Activated CD8-positive, alpha-beta memory T cell treated with anti-CD3 and anti-CD28 coated beads, Interleukin-2, amount 50 U/mL, for 1 hour (primary cell): Measurements from ENCODE around the gene SRGAP1.

Source experiments
- DNase-seq: peaks from one replicate; pipeline ENCODE4 v3.0.0-alpha.2; 2020; ENCODE audit errors: extremely low read depth

The SRGAP1 gene

DNA sequence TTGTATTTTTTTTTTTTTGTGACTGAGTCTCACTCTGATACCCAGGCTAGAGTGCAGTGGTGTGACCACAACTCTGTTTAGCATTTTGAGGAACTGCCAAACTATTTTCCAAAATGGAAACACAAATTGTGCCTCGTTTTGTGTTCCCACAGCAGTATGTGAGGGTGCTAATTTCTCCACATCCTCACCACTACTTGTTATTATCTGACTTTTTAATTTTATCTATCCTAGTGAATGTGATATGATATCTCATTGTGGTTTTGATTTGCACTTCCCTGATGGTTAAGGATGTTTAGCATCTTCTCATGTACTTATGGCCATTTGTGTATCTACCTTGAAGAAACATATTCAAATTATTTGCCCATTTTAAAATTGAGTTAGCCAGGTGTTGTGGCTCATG lies 62.4 kb downstream of the SRGAP1 start:
- no peak for DNase-seq

DNA sequence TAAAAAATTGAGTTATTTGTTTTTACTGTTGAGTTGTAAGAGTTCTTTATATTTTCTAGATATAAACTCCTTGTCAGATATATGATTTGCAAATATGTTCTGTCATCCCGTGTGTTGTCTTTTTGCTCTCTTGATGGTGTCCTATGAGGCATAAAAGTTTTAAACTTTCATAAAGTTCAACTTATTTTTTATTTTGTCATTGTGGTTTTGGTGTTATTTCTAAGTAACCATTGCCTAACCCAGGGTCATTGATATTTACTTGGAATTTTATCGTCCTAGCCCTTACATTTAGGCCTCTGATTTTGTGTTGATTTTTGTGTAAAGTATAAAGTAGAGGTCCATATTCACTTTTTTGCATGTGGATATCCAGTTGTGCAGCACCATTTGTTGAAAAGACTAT lies 63.1 kb downstream of the SRGAP1 start:
- DNase-seq: no peak

DNA sequence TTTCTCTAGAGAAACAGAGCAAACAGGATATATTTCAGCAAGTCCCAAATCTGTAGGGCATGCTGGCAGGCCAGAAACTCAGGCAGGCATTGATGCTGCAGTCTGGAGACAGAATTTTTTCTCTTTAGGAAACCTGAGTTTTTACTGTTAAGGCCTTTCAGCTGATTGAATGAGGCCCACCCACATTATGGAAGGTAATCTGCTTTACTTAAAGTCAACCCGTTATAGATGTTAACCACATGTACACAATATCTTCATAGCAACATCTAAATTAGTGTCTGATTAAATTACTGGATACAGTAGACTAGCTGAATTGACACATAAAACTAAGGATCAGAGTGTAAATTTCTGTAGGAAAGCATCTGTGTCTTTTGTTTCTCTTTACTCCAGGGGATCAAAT lies 65.2 kb downstream of the SRGAP1 start:
- DNase-seq: no peak

DNA sequence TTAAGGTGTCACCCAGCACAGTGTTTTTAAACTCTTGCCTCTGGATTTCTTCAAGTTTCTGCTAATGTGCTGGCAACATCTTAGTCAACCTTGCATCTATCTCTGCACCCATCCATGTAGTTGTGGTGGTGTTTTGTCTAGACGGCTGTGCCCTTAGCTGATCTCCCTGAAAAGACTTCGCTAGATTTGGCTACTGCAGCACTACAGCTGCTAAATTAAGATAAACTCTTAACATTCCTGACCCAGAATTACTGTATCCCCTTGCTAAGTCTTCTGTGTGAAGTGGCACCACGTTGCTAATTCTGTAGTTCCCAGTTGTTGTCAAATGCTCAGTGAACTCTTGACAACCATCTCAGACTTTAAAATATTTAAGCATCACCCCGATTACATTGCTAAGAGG lies 66.8 kb downstream of the SRGAP1 start:
- no peak for DNase-seq

DNA sequence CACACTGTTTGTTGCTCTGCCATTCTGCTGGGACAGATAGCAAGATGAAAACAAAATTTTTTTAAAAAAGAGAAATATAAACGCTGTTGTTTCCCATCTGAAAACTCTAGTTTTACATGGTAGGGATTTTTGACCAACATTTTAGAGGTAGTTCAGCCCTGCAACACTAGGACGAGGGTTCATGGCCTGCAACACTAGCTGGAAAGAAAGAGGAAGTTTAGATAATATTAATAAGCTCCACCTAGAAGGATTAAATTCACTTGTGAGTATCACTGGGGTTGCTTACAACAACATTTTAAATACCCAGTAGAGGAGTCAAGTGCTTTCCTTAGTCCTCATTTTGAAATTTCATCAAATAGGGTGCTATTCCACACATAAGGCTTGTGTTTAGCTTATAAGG lies 68.2 kb downstream of the SRGAP1 start:
- DNase-seq: no peak

DNA sequence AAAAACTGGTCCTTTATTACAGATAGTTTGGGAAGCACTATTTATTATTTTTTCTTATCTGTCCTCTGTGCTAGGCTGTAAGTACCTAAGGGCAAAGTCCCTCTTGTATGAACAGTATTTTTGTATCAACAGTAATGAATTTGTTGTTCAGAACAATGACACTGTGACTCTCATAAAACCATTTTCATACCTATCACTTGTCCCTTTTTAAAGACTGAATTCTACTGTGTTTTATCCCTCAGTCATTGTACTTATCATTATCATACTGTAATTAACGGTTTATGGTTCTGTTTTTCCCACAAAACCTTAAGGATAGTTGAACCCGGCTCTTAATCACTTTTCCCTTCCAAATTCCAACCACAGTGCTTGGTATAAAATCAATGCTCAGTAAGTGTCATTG lies 69.4 kb downstream of the SRGAP1 start:
- no peak for DNase-seq

DNA sequence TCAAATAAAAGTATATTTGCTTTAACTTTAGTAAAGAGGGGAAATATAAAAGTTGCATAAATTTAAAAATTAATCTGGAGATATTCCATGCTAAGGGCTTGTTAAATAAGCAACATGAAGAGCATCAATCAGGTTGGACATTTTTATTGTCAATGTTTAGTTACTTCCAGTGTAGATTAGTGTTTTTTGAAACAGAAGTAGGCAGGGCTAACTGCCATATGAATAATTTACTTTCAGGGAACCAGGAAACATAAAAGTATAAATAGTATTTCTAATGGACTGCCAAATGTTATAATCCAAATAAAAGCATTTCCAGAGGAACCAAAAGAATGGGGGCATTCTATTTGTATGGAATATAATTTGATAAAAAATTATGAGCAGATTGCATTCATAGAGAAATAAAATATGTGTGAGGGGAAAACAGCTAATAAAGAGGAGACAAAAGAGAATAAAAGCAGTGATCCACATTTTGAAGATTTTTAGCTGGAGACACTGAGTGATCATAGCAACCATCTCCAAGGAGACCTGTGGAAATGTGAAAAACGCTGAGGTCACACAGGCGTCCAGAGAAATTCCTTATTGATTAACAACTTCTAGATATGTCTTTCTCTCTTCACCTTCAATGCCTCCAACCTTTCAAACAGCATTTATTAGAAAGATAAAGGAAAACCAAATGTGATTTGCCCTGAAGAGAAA lies 70.8 kb downstream of the SRGAP1 start:
- no peak for DNase-seq

DNA sequence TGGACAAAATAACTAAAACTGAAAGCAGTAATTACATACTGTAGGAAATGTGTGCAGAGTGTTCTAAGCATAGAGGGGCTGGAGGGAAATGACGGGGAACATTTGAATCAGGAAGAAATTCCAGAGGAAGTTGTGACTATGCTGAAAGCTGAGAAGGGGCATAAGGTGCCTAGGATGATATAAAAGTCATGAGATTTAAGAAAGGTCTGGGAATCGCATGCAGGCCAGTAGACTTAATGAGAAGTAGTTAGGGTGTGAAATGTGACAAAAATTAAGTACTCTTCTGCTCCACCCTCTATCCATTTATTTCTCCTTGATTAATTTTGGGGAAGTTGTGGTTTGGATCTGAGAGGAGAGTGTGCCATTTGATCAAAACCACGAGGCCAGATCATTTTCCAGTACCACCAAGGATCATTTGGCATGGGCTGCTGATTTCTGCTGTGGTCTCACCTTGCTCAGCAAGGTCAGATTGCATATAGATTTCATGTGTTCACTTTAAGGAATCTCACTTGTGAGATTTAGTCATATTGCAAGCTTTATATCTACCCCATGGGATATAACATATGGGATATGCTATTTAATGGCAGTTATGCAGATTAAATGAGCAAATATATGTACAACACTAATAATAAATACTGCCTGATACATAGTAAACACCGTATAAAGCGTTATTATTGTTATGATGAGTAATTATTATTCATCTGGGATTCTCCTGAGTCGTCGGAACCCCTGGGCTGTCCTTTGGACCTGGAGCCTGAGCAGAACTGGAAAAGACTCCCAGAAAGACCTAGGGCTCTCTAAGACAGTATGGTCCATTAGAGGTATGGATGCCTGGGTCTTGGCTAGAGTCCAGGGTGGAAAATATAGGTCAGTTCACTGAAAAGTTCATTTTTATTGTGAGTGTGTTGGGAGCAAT lies 72.3 kb downstream of the SRGAP1 start:
- DNase-seq: no peak

DNA sequence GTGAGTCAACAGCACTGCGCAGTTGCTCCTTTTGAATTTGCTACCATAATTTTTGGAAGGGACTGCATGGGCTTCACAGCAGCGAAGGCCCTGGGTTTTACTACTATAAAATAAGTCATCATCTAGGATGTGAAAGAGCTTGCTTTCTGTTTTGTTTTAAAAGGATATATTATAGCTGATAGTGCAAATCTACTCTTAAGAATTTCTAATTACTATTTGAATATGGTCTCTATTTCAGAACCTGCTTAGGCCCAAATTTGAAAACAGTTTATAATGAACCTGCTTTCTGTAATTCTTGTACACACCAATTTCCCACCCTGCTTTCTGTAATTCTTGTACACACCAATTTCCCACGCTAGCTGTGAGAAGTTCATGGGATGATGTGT lies 73.0 kb downstream of the SRGAP1 start:
- DNase-seq: no peak

DNA sequence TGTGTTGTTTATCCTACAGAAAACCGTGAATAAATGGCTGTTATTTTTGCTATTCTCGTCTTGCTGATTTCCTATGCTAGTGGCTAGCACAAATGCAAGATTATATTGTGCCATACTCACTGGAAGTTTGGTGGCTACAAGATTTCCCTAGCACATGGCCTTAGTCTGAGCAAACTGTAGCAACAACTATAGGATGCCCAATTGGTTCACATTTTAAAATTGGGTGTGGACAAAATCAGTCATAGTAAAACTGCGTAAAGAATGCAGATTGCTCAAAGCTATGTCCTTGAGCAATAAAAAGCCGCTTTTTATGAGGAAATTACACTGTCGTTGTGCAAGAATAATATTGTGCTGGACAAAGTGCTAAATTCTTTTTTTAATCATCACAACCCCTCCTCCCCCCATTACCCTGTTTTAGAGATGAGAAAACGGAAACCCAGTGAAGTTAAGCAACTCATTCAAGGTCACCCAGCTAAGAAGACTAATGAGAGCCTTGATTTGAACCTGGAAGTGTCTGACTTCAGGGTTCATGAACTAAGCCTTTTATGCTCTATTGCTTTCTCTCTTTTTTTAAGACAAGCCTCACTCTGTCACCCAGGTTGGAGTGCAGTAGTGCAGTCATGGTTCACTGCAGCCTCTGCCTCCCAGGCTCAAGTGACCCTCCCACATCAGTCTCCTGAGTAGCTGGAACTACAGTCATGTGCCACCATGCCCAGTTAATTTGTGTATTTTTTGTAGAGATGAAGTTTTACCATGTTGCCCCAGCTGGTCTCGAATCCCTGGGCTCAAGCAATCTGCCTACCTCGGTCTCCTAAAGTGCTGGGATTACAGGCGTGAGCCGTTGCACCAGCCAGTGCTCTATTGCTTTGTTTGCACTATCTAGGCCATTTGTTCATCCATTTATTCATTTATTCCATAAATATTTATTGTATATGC lies 73.6 kb downstream of the SRGAP1 start:
- DNase-seq: no peak

DNA sequence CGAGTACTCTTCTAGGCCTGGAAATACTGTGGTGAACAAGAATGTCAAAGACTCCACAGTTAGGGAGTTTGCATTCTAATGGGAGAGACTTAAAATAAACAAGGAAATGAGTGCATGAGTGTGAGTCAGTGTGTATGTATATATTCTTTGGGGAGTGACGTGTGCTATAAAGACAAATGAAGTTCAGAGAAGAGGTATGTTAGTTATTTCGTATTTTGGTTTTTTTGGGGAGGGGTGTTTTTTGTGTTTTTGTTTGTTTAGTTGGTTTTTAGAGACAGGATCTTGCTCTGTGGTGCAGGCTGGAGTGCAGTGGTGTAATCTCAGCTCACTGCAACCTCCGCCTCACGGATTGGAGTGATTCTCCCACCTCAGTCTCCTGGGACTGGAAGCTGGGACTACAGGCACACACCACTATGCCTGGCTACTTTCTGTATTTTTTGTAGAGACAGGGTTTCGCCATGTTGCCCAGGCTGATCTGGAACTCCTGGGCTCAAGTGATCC lies 74.3 kb downstream of the SRGAP1 start:
- DNase-seq: no peak

DNA sequence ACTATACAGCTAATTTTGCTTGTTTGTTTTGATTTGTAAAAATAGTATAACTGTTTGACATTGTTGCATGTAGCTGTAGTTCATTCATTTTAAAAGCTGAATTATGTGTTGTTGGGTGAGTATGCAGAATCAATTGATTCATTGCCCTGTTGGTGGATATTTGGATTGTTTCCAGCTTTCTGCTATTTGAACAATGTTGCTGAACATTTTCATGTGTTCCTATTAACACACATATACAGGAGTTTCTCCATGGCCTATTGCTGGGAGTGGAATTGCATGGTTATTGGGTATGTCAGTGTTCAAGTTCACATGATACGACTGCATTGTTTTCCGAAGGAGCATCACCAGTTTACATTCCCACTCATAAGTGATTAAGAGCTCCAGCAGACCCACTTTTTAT lies 75.3 kb downstream of the SRGAP1 start:
- no peak for DNase-seq

DNA sequence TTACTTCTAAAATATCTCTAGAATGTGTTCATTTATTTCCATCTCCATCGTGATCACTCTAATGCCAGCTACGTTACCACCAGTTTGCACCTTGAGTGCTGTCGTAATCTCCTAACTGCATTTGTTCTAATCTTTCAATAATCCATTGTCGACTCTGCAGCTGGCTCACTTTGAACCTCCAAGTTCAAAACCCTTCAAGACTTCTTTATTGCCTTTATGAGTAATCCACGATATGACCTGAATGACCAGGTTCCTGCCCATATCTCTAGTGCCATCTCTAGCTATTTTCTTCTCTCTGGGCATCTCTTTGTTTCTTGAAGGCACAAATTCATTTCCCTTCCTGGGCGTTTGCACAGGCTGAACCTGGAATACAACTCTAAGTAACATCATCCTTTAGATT lies 76.7 kb downstream of the SRGAP1 start:
- DNase-seq: no peak

DNA sequence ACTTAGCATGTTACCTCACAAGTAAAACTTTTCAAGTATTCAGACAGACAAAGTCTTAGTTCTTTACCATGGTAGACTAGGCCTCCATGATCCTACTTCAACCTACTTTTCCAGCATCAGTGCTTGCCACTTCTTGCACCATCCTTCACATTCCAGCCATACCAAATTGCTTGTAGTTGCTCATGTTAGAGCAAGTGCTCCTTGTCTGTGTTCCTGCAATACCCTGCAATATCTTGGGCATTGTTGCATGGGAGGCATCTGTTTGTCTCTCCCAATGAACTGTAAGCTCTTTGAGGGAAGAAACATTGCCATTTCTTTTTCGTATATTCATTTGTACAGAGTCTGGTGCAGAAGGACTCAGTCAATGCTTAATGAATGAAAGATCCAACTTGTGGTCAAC lies 78.0 kb downstream of the SRGAP1 start:
- no peak for DNase-seq

DNA sequence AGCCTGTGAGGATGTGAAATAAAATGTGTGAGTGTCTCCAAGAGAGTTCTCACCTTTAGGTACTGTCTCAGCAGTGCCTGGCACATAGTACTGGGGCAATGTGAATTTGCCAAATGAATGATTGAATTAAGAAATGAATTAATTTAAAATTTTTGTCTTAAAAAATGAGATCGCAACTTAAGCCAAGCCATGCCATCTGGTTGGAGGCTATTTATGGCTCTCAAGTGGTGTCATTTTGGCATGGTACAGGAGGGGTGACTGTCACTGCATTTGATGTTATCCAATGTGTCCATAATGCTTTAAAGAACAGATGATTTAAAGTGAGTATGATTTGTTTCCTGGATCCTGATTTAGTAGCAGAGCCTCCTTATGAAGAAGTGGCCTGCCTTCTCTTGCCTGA lies 80.3 kb downstream of the SRGAP1 start:
- no peak for DNase-seq

DNA sequence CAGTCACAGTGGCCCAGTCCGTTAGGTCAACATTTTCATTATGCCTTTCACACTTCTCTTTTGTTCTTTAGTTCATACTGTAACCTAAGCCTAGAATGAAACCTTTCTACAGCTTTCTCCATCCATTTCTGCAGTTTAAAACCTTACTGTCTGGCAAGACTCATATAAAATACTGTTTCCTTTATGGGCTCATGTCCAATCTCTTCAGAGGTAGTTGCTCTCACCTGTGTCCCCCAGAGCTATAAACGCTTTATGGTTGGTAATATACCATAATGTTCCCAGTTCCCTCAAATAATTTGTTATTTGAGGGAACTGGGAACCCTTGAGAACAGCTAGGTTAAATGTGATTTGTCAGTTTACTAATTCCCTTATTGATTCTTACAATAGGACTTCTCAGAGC lies 83.0 kb downstream of the SRGAP1 start:
- no peak for DNase-seq

DNA sequence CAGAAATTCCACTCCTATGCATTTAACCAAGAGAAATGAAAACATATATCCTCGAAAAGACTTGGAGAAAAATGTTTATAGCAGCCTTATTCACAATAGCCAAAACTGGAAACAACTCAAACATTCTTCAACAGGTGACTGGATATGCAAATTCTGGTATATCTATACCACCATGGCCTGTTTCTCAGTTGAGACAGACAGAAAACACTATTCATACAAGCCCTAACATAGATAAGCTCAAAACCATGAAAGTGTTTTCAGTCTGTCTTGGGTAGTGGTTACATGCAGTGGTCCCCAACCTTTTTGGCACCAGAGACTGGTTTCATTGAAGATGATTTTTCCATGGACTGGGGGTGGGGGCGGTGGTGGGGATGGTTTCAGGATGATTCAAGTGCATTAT lies 83.8 kb downstream of the SRGAP1 start:
- DNase-seq: no peak

DNA sequence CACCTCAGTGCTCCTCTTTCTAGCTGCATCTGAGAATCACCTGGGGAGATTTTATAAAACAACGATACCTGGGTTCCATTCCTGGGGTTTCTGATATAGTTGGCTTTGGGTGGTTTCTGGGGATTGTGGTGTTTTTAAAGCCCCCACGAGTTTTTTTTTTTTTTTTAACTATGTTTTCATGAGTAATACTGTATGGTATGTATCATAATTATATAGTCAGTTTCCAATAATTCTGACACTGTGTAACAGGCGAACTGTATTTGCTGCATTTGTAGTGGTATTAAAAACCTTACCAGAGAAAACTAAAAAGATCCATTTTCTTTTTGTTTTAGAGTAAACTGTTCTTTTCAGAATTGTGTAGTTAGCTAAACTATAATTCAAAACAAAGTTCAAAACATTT lies 84.9 kb downstream of the SRGAP1 start:
- no peak for DNase-seq

DNA sequence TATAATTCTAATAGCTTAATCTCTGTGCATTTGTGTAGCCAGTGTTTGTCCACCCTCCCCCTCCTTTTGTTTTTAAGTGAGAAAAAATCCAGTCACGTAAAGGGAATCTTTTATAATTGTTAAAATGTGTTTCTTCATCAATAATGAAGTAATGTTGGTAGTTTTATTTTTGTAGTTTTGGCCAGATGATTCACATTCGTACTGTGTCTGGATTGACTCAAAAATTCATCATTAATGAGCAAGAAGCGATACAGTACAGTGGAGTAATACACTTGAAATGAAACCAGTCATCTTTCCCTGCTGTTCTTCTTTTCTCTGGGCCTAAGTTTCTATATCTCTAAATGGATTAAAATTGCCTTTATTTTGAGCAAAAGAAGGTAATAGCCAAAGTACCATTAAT lies 86.5 kb downstream of the SRGAP1 start:
- no peak for DNase-seq

DNA sequence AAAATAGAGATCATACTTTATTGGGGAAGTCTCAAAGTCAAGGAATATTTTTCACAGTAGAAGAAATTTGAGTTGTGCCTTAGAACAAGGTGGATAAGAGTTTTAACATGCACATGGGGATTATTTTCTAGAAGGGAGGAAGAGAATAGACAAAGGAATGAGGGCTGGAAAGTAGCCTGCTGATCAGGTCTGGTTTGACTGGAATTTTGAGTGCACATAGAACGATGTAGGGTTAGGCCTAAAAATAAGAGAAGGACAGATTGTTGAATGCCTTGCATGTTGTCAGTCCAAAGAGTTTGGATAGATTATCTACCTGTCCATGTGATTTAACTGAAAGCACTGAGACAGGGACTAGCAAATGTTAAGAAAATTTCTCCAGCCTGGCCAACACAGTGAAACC lies 87.2 kb downstream of the SRGAP1 start:
- DNase-seq: no peak

DNA sequence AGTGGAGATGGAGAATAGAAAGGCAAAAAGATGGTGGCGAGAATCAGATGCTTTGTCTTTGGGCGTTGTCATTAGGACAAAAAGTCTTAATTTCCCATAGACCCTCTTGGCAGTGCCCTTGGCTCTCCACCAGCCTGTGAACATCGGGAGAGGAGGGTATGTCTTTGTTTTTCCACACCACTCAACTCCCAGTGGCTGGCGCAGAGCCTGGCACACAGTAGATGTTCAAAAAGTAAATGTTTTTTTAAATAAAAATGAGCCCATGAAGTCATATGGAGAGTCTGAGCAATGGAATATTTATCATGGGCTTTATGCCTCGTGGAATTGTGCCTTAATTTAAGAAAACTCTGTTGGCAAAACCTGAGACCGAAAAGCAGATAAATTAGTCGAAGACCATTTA lies 90.4 kb downstream of the SRGAP1 start:
- DNase-seq: no peak

DNA sequence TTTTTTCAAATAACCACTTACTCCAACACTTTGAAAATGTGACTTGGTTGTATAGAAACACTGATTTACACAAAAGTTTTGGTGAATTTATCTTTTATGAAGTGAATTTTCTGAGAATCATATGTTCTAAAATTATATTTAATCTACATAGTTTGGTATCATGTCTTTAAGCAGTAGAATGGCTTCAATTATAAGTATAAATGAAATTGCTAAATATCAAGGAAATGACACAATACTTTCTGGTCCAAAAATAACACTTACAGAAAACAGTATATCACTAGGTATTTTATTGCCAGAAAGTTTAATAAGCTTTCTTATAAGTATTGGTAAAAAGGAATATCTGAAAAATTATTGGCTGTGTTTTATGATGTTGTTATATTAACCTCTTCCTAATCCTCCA lies 90.9 kb downstream of the SRGAP1 start:
- DNase-seq: no peak
